Hematopoietic multipotent progenitor cell treated with erythropoietin and hydrocortisone succinate and interleukin-3 and kit ligand, for 6 days (in vitro differentiated cells): ENCODE data around the gene SAMD10.
"Not testable (repeated sequence)": the region's sequence is repeated elsewhere in the genome, so short reads cannot be mapped to it uniquely, and the experiment has no call there.

Source experiments
- DNase-seq: peaks from one replicate; pipeline ENCODE4 v3.0.0-alpha.2; 2015

SAMD10 gene

DNA sequence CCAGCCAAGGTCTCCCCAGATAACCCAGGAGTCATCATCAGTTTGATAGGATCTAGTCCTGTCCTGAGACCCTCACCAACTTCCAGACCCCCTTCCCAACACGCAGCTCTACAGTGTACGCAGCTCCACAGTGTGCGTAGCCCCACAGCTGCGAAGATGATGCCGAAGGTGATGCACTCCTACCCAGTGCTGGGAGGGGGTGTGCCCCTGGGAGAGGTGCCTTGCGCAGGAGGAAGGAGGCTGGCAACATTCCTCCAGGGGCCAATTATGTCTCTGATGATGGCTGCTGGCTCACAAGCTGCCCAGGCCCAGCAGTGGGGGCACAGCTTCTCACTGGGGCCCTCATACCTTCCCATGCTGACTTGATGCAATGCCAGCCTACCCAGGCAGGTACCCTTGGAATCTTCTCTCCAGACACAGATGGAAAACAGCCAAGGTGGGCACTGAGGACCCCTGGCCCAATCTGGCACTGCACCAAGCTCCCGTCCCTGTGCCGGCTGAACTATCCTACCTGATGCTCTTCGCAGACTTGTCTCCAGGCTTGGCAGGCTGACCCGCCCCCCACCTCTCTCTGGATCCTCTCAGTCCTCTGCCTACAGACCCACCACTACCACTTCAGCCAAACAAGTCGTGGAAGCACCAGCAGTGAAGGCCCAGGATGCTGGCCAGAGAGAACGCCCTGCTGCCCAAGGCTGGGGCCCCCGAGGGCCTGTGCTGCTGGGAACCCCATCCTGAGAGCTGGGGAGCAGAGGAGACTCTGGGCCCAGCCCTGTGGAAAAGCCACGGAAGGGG is 11.1 kb downstream of the SAMD10 start:
- peak; percentile 22 for DNase-seq

DNA sequence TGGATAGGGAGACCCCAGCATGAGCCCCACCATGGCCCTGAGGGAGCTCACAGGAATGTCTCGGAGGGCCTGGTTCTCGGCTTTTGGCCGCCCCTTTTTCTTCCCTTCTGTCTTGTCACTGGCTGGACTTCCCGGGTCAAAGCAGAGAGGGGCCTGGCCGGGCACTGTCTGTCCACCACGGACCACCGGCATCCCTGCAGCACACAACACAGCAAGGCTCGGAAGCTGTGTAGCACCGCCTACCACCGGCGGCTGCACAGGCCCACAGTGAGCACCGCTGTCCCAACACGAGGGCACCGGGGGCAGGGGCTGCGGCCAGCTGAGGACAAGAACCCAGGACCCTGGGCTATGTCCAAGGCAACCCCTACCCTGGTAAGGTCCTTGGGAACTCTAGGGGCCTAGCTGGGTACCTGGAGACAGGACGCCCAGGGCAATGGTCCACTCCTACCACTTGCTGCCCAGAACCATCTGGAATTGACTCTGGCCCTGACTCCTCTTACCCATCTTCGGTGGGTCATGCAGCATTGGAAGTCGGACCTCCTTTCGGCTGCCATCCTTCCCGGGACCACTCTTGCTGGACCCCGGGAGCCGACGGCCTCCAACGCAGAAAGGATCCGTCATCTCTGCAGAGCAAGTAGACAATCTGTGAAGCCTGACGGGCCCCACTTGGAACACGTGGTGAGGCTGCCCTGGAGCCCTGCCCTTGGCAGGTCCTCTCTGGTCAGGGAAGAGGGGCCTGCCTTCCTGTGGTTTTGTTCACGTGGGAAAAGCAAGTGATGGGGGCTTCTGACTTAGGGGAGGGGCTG is 11.9 kb downstream of the SAMD10 start:
- no peak for DNase-seq

DNA sequence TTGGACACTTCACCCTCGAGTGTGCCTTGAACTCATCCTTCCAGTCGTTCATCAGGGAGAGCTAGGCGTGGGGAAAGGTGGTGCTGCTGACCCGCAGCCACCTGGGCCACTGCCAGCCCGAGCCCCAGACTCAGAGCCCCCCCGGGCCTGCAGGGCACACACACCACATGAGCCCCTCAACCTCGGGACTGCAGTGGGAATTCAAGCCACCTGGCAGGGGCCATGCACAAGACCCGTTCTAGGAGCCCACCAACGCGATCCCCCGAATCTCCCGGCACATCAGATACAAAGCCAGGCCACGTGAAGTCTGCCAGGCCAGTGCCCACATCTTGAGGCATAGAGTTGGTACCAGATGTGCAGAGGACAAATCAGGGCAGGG is 12.5 kb downstream of the SAMD10 start:
- DNase-seq, result no peak

DNA sequence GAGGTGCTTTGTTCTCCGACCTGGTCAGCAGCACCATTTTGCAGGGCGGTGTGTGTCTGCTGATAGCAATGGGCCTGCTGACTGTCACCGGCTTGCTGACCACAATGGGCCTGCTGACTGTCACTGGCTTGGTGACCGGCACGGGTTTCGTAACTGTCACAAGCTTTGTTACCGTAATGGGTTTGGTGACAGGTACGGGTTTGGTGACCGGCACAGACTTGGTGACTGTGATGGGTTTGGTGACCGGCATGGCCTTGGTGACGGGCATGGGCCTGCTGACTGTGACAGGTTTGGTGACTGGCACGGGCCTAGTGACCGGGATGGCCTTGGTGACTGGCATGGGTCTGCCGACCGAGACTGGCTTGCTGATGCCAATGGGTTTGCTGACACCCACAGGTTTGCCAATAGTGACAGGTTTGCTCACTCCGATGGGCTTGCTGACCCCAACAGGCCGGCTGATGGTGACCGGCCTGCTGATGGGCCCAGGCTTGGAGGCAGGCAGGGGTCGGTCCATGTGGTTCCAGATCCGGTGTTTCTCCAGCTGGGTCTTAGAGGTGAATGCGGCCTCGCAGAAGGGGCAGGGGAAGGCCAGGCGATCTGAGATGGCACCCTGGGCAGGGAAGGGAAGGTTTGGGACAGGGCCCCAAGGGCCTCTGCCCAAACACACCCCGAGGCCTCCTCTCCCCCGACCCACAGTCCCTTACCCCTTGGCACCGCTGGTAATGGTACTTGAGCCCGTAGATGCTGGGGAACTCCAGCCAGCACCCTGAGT is 13.1 kb downstream of the SAMD10 start:
- no peak for DNase-seq

DNA sequence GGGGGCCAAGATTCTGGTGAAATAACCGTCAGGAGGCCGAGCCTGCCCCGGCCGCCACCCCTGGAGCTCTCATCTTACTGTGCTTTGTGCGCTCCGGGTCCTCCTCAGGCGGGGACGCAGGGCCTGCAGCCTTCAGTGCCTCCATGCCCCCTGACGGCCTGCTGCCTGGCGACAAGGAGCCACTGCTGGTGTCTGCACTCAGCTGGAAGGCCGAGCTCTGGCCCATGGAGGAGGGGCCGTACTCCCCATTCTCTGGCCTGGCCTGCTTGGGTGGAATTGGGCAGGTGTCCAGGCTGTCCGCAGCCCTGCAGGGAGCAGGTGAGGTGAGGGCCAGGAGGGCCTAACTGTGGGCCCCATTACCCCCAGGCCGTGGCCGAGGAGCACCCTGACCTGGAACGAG is 15.0 kb downstream of the SAMD10 start:
- no peak for DNase-seq

DNA sequence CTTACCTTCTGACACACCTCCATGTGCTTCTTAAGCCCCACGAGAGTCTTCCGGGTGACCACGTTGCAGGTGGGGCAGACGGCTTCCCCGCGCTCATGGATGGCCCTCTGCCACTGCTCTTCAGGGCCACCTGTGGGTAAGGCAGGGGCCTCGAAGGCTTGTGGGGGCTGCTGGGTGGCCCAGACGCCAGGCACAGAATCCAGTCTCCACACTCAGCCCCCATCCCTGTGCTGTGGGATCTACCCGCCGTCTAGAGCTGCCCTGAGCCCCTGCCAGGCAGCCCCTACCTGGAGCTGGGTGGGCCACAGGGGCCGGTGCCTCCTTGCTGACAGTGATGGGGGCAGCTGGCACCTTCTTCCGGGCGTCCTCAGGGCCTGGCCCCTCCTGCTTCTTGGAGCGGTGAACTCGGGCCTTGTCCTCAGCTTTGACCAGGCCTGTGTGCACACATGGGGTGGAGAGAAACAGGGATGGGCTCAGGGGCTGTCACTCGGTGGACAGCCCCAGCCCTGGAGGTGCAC is 15.6 kb downstream of the SAMD10 start:
- no peak for DNase-seq

DNA sequence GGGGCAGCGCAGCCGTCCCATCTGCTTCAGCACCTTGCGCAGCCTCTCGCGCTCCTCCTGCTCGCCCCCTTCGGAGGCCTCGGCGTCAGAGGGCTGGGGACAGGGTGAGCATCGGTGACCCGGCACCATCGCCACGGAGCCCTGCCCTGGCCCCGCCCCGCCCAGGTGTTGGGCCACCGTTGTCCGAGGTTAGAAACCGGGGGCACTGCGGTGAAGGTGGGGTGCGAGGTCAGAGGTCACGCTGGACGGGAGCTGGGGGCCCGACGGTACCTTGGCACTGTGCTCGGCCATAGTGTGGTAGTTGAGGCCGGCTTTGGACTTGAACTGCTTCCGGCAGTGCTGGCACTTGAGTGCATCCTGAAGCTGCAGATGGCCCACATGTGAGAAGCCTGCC is 16.1 kb downstream of the SAMD10 start:
- DNase-seq, result no peak

DNA sequence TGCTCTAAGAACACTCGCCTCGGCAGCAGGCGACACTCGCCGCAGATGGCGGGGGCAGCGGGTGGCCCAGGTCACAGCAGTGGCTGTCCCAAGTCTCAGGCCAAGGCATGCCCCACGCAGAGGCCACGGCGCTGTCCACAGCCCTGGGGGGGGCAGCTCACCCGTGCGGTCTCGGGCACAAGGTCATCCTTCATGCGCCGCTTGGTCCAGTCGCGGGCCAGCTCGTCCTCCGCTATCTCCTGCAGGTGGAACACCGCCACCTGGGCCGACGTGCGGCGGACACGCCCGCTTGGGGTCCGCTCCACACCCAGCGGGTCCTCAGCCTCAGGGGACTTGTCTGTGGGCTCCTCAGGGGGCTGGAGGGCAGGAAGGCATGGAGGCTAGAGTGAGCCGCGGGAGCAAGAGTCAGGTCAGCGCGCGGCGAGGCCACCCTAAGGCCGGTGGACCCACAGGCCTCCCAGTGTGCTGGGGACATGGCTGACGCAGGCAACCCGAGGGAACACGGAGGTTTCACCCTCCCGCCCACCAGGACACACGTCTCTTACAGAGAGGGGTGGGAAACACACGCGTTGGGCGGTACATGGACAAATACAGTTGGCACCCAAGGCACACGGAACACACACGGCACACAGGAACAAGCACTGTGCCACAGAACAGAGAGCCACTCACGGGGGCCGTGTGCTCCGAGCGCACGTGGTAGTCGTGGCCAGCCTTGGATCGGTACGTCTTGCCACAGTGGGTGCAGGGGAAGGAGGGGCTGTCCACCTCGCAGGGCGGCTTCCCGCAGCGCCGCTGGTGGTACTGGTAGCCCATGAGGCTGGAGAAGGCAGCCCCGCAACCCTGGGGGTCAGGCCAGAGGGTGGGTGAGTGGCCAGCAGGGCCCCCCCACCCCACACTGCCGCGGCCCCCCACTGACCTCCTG is 16.8 kb downstream of the SAMD10 start:
- no peak for DNase-seq

DNA sequence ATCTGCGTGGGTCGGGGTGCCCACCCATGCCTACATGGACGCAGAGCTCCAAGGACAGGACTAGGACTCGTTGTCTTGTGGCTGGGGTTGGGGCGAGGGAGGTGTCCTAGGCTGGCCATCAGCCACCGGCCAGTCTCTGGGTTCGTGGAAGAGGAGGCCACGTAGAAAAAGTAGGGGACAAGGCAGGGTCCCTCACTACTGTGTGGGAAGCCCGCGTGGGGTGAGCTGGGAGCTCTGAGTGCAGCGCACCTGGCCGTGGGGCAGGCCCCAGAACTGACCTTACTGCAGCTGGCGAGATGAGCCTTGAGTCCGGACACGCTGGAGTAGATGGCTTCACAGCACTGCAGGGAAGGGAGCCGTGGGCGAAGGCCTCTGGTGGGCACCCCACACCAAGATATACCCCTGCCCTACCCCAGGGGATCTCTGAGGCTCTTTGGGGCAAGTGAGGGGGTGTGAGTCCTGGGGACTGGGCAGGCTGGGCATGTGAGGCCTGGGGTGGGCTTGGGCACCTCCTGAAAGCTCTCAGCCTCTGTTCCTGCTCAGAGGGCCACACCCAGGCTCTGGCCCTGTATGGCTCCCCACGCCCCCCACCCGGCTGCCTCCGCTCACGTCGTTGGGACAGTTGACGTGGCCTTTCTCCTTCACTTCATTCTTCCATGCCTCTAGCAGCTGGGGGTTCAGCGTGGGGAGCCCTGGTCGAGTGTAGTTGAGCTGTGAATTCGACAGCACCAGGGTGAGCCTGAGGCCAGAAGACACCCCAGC is 17.6 kb downstream of the SAMD10 start:
- no peak for DNase-seq

DNA sequence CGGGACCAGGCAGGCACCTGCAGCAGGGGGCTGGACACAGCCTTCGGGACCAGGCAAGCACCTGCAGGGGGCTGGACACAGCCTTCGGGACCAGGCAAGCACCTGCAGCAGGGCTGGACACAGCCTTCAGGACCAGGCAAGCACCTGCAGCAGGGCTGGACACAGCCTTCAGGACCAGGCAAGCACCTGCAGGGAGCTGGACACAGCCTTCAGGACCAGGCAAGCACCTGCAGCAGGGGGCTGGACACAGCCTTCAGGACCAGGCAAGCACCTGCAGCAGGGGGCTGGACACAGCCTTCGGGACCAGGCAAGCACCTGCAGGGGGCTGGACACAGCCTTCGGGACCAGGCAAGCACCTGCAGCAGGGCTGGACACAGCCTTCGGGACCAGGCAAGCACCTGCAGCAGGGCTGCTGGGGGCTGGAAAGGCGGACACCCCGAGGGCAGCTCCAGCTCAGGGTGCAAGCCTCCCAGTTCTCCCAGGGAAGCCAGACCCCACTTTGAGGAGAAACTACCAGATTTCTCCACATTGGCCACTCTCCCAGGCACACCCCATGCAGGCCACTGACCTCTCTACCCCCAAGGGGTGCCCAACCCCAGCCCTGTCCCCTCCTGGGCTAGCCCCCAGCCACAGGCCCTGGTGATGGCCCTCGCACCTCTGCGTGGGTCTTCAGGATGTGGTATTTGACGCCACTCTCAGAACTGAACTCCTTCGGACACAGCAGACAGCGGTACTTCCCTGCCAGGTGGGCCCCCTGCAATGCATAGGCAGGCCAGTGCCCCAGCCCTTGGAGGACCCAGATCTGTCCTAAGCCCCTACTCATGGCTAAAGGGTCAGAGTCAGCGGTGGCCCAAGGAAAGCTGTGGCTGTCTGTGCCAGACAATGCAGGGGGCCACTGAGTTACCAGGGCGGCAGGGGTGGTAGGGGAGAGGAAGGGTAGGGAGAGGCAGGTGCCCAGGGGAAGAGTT is 18.5 kb downstream of the SAMD10 start:
- DNase-seq, result not testable (repeated sequence)

DNA sequence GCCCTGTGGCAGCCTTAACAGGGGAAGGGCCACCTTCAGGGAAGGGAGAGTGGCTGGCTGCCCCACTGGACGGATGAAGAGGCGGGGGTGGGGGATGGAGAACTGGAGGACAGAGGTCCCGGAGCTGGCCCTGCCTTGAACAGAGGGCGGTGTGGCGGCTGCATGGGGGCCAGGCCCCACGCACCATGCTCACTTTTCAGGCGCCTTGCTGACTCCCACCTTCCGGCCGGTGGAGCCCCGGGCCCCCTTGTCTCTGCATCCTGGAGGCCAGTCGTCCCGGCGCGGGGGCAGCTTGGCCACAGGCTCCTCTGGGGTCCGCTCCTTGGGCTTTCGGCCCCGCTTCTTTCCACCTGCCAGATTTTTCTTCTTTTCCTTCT is 19.8 kb downstream of the SAMD10 start:
- no peak for DNase-seq

DNA sequence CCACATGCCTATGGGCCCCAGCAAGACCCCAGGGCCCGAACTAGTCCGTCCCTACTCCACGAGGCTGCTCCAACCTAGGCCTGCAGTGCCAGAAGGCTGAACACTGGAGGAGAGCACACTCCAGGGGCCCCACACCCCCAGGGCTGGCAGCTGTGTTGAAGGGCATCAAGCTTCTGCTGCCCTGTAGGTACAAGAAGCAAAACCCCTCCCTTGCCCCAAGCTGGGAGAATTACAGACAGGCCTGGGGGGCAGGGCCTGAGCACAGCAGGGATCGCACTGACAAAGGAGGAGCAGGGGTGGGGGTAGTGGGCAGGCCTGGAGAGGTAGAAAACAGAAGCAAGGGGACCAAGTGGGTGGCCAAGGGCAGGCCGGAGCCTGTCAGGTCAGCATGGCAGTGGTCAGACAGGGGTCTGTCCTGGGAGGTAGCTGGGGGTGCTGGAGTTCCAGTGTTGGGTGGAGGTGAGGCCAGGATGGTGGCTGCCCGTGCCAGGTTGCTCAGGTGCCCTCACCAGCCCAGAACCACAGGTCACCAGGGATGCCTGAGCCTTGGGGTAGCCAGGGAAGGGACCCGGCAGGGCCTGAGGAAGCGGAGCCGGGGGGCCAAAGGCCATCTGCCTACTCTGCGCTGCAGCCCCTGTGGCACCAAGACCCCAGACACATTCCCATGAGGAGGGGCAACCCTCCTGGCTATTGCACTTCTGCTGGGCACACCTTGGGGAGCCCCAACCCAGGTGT is 20.3 kb downstream of the SAMD10 start:
- DNase-seq, result no peak

DNA sequence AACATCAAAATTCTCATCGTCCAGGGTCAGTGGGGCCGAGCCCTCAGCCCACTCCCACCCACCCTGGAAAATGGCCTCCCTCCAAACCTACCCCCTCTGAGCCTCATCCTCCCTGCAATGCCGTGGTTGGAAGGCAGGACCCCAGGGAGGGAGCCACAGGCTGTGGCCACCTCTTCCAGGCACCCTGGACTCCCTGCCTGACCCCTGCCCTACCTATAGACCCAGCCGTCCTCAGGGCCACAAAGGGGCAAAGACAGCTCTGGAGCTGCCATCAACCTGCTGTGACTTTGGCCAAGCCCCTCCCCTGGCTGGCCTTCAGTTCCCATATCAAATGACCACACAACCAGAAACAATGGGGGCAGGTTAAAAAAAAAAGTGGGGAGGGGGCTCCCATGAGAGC is 21.0 kb downstream of the SAMD10 start:
- no peak for DNase-seq

DNA sequence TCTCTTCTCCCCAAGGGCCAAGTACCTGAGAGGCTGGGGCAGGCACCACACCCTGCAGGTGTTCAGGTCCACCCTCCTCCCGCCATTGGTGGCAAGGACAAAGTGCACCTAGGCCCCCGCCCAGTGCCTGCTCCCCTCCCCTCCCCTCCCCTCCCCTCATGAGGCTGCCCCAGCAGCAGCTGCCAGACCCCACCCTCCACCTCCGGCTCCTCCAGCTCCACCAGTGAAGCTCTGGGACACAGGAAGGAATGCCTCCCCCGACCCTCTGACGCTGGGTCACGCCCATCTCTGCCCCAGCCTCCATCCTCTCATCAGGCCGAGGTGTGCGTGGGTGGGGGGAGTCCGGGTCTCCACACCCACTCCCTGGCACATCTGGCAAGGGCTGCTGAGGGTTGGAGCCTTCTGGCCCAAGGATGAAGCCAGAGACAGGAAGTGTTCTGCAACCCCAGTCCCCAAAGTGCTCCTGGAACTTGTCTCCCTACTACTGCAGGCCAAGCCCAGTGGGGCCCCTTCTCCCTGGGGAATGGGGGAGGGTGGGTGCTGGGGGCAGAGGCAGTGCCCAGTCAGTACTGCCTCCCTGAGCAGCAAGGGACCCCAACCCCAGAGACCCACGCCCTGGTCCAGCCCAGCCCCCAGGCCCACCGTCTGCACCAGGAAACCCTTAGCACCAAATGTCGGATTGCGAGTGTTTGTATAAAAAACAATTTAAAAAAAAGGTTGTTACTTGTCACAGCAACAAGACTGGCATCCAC is 21.6 kb downstream of the SAMD10 start:
- DNase-seq, result peak; percentile 28

DNA sequence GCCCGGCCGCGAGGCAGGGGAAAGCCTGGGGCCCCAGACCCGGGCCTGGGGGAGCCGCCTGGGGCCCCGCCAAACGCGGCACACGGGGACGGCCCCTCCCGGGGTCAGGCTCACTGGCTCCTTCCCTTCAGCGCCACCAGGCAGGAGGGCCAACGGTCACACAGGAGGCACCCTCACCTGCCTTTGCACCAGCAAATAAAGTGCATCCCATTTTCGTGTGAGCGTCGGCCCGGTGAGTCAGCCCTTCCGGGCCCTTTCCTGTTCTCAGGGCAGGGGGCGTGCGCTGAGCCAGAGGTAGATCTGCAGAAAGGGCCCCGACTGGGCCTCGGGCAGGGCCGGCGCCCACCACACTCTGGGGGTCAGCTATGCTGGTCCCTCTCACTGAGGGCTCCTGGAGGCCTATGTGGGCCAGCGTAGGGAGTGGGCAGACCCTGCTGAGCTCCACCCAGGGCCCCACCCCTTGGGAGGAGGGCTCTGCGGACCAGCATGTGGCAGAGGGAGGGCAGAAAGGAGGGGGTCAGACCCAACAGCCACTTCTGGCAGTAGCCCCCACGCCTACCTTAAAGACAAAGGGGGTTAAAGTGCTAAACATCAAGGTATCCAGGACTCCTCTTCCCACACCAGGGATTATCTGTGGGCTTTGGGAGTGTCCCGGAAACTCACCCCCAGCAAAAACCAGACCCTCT is 22.3 kb downstream of the SAMD10 start:
- DNase-seq, result peak; percentile 85

DNA sequence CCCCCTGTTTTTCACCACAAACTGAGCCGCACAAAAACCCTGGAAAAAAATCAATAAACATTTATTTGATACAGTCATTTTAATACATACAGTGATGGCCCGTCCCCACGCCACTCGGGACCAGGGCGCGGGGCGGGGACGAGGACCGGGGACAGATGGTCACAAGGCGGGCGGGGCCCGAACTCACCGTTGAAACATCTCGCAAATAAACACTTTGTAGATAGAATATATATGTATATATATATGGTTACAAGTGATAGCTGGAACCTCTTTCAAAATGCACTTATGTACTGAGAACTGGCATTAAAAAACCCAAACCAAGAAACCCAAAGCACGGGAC is 22.8 kb downstream of the SAMD10 start:
- no peak for DNase-seq

DNA sequence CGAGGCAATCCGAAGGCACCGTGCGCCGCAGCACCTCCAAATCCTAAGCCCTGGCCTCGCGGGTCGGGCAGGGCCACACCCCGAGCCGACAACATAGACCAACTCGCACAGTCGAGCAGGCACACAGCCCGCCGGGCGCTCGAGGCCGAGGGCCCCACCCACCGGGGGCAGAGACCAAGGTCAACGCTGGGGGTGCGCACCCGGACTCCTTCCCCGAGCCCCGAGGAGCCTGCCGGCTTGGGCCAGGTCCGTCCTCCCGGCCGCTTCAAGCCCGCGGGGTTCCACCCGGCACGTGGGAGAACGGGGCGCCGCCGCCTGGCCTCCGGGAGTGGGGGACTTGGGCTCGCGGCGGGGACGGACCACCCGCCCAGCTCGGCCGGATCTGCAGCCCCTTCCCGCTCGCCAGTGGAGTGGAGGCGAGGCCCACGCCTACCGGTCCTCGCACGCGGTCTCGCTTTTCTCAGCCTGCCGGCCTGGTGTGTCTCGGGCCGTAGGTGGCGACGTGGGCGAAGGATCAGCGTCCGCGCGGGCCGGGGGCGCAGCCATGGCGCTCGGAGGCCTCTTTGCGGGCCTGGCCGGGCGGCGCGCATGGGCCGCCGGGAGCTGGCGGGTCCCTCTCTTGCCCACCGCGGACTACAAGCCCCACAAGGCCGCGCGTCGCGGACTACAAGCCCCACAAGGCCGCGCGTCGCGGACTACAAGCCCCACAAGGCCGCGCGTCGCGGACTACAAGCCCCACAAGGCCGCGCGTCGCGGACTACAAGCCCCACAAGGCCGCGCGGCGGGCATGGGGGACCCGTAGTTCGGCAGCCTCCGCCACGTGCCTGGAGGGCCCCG is 23.4 kb downstream of the SAMD10 start, which contains the start of gene UCKL1:
UCKL1 (minus strand) TSS at position 590 of the 837 bp plus-strand sequence; CDS start at position 546, 44 bp downstream.
- peak; percentile 95 for DNase-seq
